ENCODE results near the gene SLC66A2. TPM values are rescaled to one million over a fixed set of nuclear protein-coding genes. Genes with fewer than 3 reads are reported as not detected.

Gene SLC66A2
- total and polyA plus RNA-seq, 2 donors (not counting 1 experiment from before 2014, with no cell fraction given), result 44.4 to 45.1 TPM

GRCh38 chr18:79884963-79885728 is 66.3 kb downstream of the SLC66A2 start:
- H3K4me3 Mint-ChIP-seq, result no peak overlapping the region
- H3K79me2 ChIP-seq (ENCODE audit: control insufficient read depth, insufficient read depth, low read length), result no peaks in the 10 kb centered on the region
- H3K4me1 Mint-ChIP-seq, result no peaks in the 10 kb centered on the region
- no peaks in the 10 kb centered on the region for H4K20me1 ChIP-seq (ENCODE audit: control insufficient read depth, insufficient read depth, low read length, poor library complexity, severe bottlenecking)
- H2AFZ ChIP-seq (ENCODE audit: insufficient read depth, low read depth, low read length, poor library complexity, severe bottlenecking), result no peak overlapping the region
- intact Hi-C loops (cut with micrococcal nuclease), result no loop called here
- H3K4me3 ChIP-seq (ENCODE audit: control extremely low read depth in 1 of 5, extremely low read depth in 1 of 5, insufficient read depth in 1 of 5, low read depth in 2 of 5, low read length in 4 of 5), result no peak overlapping the region
- no peak overlapping the region for H3K4me2 ChIP-seq (replicated peaks; ENCODE audit: low read depth, low read length, poor library complexity, severe bottlenecking)
- H3K27me3 ChIP-seq (replicated peaks in 1 of 4; ENCODE audit: control extremely low read depth in 1 of 4, control insufficient read depth in 3 of 4, insufficient read depth in 4 of 4, low read length in 3 of 4), result no peaks in the 10 kb centered on the region
- TF ChIP-seq CTCF (IDR thresholded peaks at IDR 0.05) (no peak), EZH2 (IDR thresholded peaks at IDR 0.05; ENCODE audit: borderline replicate concordance, insufficient read depth, low read depth, low read length, poor library complexity, severe bottlenecking) (no peak)
- no peak overlapping the region for H3K27ac Mint-ChIP-seq
- H3K27ac ChIP-seq (ENCODE audit: low read length in 2 of 2), result no peak overlapping the region
- H3K4me1 ChIP-seq (ENCODE audit: control insufficient read depth in 2 of 2, insufficient read depth in 2 of 2, low read length in 2 of 2), result no peaks in the 10 kb centered on the region
- CTCF ChIA-PET, result no interaction called here
- ATAC-seq (ENCODE audit: low read depth) (no peak), DNase-seq (no peak)
- peaks cover 0 to 44% (median 15%) of the 10 kb centered on the region in 3 donors for H3K9me3 ChIP-seq (ENCODE audit: control extremely low read depth in 1 of 3, control insufficient read depth in 2 of 3, insufficient read depth in 1 of 3, low read length in 2 of 3)
- WGBS (ENCODE audit: insufficient coverage), result 85% methylated on average over 25 of the region's 25 CpGs
- H3K9me3 Mint-ChIP-seq (ENCODE audit: insufficient read depth), result peaks cover 6% of the 10 kb centered on the region
- no peak overlapping the region for H3K9ac ChIP-seq (ENCODE audit: low read length)
- POLR2A ChIA-PET, result no interaction called here
- no peaks in the 10 kb centered on the region for H3K27me3 Mint-ChIP-seq
- H3K36me3 ChIP-seq (replicated peaks in 1 of 2; ENCODE audit: control extremely low read depth in 1 of 2, control insufficient read depth in 1 of 2, extremely low read depth in 1 of 2, insufficient read depth in 2 of 2, low read length in 1 of 2), result no peaks in the 10 kb centered on the region

- H3K9ac ChIP-seq (ENCODE audit: low read length), result no peak overlapping the region
- H3K9me3 ChIP-seq (ENCODE audit: control extremely low read depth in 1 of 3, control insufficient read depth in 2 of 3, insufficient read depth in 1 of 3, low read length in 2 of 3), result peaks cover 0 to 42% (median 8%) of the 10 kb centered on the region in 3 donors
- no peaks in the 10 kb centered on the region for H3K27me3 ChIP-seq (replicated peaks in 1 of 4; ENCODE audit: control extremely low read depth in 1 of 4, control insufficient read depth in 3 of 4, insufficient read depth in 4 of 4, low read length in 3 of 4)
- no peaks in the 10 kb centered on the region for H4K20me1 ChIP-seq (ENCODE audit: control insufficient read depth, insufficient read depth, low read length, poor library complexity, severe bottlenecking)
- WGBS (ENCODE audit: insufficient coverage), result 87% methylated on average over 24 of the region's 29 CpGs
- no peaks in the 10 kb centered on the region for H3K36me3 ChIP-seq (replicated peaks in 1 of 2; ENCODE audit: control extremely low read depth in 1 of 2, control insufficient read depth in 1 of 2, extremely low read depth in 1 of 2, insufficient read depth in 2 of 2, low read length in 1 of 2)
- no peak overlapping the region for H3K27ac ChIP-seq (ENCODE audit: low read length in 2 of 2)
- Mint-ChIP-seq H3K4me3 (no peak overlapping the region), H3K9me3 (ENCODE audit: insufficient read depth) (peaks cover 4% of the 10 kb centered on the region), H3K27ac (no peak overlapping the region), H3K27me3 (no peaks in the 10 kb centered on the region), H3K4me1 (no peaks in the 10 kb centered on the region)
- POLR2A ChIA-PET, result no interaction called here
- H3K4me1 ChIP-seq (ENCODE audit: control insufficient read depth in 2 of 2, insufficient read depth in 2 of 2, low read length in 2 of 2), result no peaks in the 10 kb centered on the region
- ATAC-seq (ENCODE audit: low read depth) (no peak), DNase-seq (no peak)
- no peak overlapping the region for H3K4me3 ChIP-seq (ENCODE audit: control extremely low read depth in 1 of 5, extremely low read depth in 1 of 5, insufficient read depth in 1 of 5, low read depth in 2 of 5, low read length in 4 of 5)
- no peak overlapping the region for H3K4me2 ChIP-seq (replicated peaks; ENCODE audit: low read depth, low read length, poor library complexity, severe bottlenecking)
- H2AFZ ChIP-seq (ENCODE audit: insufficient read depth, low read depth, low read length, poor library complexity, severe bottlenecking), result no peak overlapping the region
- CTCF ChIA-PET, result no interaction called here
- no peak for TF ChIP-seq EZH2 (IDR thresholded peaks at IDR 0.05; ENCODE audit: borderline replicate concordance, insufficient read depth, low read depth, low read length, poor library complexity, severe bottlenecking)
- no peak for TF ChIP-seq CTCF (IDR thresholded peaks at IDR 0.05)
- intact Hi-C loops (cut with micrococcal nuclease), result no loop called here
- no peaks in the 10 kb centered on the region for H3K79me2 ChIP-seq (ENCODE audit: control insufficient read depth, insufficient read depth, low read length)
These were observed 67.0 kb downstream of the SLC66A2 start for GRCh38 chr18:79884294-79884962.

Measured in B cell (primary cell).